GOT3 (cell line): ENCODE data around the gene GGA2.

ENCODE experiments used
- DNase-seq: peaks from one replicate; lab custom pipeline; 2025; ENCODE audit warnings: mixed read lengths; lab: John Stamatoyannopoulos, UW

The GGA2 gene

GRCh38 chr16:23416816-23417215, 93.5 kb downstream of the GGA2 start:
- no peak for DNase-seq

GRCh38 chr16:23414731-23415130, 95.6 kb downstream of the GGA2 start:
- no peak for DNase-seq
